Stimulated activated memory B cell treated with anti-CD40 and anti-IgM and Interleukin-4, amounts not matched to agents 10 μg/mL and 1 μg/mL and 100 μg/mL, for 72 hours (primary cell): ENCODE data around the gene STYXL1.

Source experiments
- ATAC-seq: fragments of 150-1000 bp; cut with Tn5 transposase; 2 replicates; pipeline ENCODE4 v1.10.0; 2021
- H3K27ac Mint-ChIP-seq: one replicate; pipeline ENCODE4 v1.8.0; 2022; ENCODE audit warnings: mild to moderate bottlenecking, mixed read lengths
- H3K27me3 Mint-ChIP-seq: one replicate; pipeline ENCODE4 v1.8.0; 2022; ENCODE audit warnings: mixed read lengths
- H3K36me3 Mint-ChIP-seq: one replicate; pipeline ENCODE4 v1.8.0; 2022; ENCODE audit warnings: mixed read lengths
- H3K4me1 Mint-ChIP-seq: one replicate; pipeline ENCODE4 v1.8.0; 2022; ENCODE audit warnings: mixed read lengths
- H3K4me3 Mint-ChIP-seq: one replicate; pipeline ENCODE4 v1.8.0; 2022; ENCODE audit warnings: mild to moderate bottlenecking, moderate library complexity, mixed read lengths
- H3K9me3 Mint-ChIP-seq: one replicate; pipeline ENCODE4 v1.8.0; 2022; ENCODE audit warnings: mixed read lengths

The STYXL1 gene

GRCh38 chr7:75984130-75985008 is 63.4 kb downstream of the STYXL1 start:
- no peaks in the 10 kb centered on the region for H3K27me3 Mint-ChIP-seq
- H3K4me1 Mint-ChIP-seq = peaks cover 2% of the 10 kb centered on the region
- H3K36me3 Mint-ChIP-seq = peaks cover 62% of the 10 kb centered on the region
- ATAC-seq = no peak
- H3K4me3 Mint-ChIP-seq = no peak overlapping the region
- H3K9me3 Mint-ChIP-seq = no peaks in the 10 kb centered on the region
- H3K27ac Mint-ChIP-seq = no peak overlapping the region

- Mint-ChIP-seq H3K9me3 (no peaks in the 10 kb centered on the region), H3K27me3 (no peaks in the 10 kb centered on the region), H3K4me3 (no peak overlapping the region), H3K36me3 (peaks cover 62% of the 10 kb centered on the region), H3K4me1 (no peaks in the 10 kb centered on the region), H3K27ac (no peak overlapping the region)
- ATAC-seq = no peak
These were observed 64.2 kb downstream of the STYXL1 start for GRCh38 chr7:75983471-75984129.

GRCh38 chr7:75982306-75983064 is 65.3 kb downstream of the STYXL1 start:
- no peak for ATAC-seq
- no peak overlapping the region for H3K4me3 Mint-ChIP-seq
- H3K36me3 Mint-ChIP-seq = peaks cover 55% of the 10 kb centered on the region
- H3K4me1 Mint-ChIP-seq = no peaks in the 10 kb centered on the region
- H3K27me3 Mint-ChIP-seq = no peaks in the 10 kb centered on the region
- no peaks in the 10 kb centered on the region for H3K9me3 Mint-ChIP-seq
- H3K27ac Mint-ChIP-seq = no peak overlapping the region

GRCh38 chr7:75981453-75982305 is 66.1 kb downstream of the STYXL1 start:
- no peaks in the 10 kb centered on the region for H3K27me3 Mint-ChIP-seq
- peaks cover 46% of the 10 kb centered on the region for H3K36me3 Mint-ChIP-seq
- H3K27ac Mint-ChIP-seq = no peak overlapping the region
- no peak overlapping the region for H3K4me3 Mint-ChIP-seq
- H3K9me3 Mint-ChIP-seq = no peaks in the 10 kb centered on the region
- no peaks in the 10 kb centered on the region for H3K4me1 Mint-ChIP-seq
- no peak for ATAC-seq

- peaks cover 44% of the 10 kb centered on the region for H3K36me3 Mint-ChIP-seq
- H3K9me3 Mint-ChIP-seq = no peaks in the 10 kb centered on the region
- ATAC-seq = no peak
- no peaks in the 10 kb centered on the region for H3K4me1 Mint-ChIP-seq
- no peaks in the 10 kb centered on the region for H3K27me3 Mint-ChIP-seq
- no peak overlapping the region for H3K27ac Mint-ChIP-seq
- H3K4me3 Mint-ChIP-seq = no peak overlapping the region
These were observed 66.7 kb downstream of the STYXL1 start for GRCh38 chr7:75981203-75981452.

GRCh38 chr7:75980430-75981202 is 67.2 kb downstream of the STYXL1 start:
- Mint-ChIP-seq H3K4me3 (no peak overlapping the region), H3K27ac (no peak overlapping the region), H3K9me3 (no peaks in the 10 kb centered on the region), H3K27me3 (no peaks in the 10 kb centered on the region), H3K4me1 (no peaks in the 10 kb centered on the region), H3K36me3 (peaks cover 41% of the 10 kb centered on the region)
- ATAC-seq = no peak

GRCh38 chr7:75979759-75980429 is 67.9 kb downstream of the STYXL1 start:
- Mint-ChIP-seq H3K36me3 (peaks cover 35% of the 10 kb centered on the region), H3K27me3 (no peaks in the 10 kb centered on the region), H3K27ac (no peak overlapping the region), H3K9me3 (no peaks in the 10 kb centered on the region), H3K4me1 (no peaks in the 10 kb centered on the region), H3K4me3 (no peak overlapping the region)
- ATAC-seq = no peak

- Mint-ChIP-seq H3K9me3 (no peaks in the 10 kb centered on the region), H3K27me3 (no peaks in the 10 kb centered on the region), H3K4me1 (no peaks in the 10 kb centered on the region), H3K36me3 (peaks cover 39% of the 10 kb centered on the region), H3K4me3 (no peak overlapping the region), H3K27ac (no peak overlapping the region)
- no peak for ATAC-seq
These were observed 70.1 kb downstream of the STYXL1 start for GRCh38 chr7:75977743-75978142.

GRCh38 chr7:75971961-75972763 is 75.6 kb downstream of the STYXL1 start:
- no peaks in the 10 kb centered on the region for H3K9me3 Mint-ChIP-seq
- H3K27ac Mint-ChIP-seq = no peak overlapping the region
- H3K4me3 Mint-ChIP-seq = no peak overlapping the region
- peaks cover 55% of the 10 kb centered on the region for H3K36me3 Mint-ChIP-seq
- H3K27me3 Mint-ChIP-seq = no peaks in the 10 kb centered on the region
- no peak for ATAC-seq
- peaks cover 8% of the 10 kb centered on the region for H3K4me1 Mint-ChIP-seq

- Mint-ChIP-seq H3K4me3 (no peak overlapping the region), H3K27ac (no peak overlapping the region), H3K27me3 (no peaks in the 10 kb centered on the region), H3K9me3 (no peaks in the 10 kb centered on the region), H3K4me1 (peaks cover 8% of the 10 kb centered on the region), H3K36me3 (peaks cover 61% of the 10 kb centered on the region)
- no peak for ATAC-seq
These were observed 76.4 kb downstream of the STYXL1 start for GRCh38 chr7:75971309-75971960.

GRCh38 chr7:75969704-75970498 is 77.9 kb downstream of the STYXL1 start:
- ATAC-seq = no peak
- Mint-ChIP-seq H3K27ac (no peak overlapping the region), H3K27me3 (no peaks in the 10 kb centered on the region), H3K9me3 (no peaks in the 10 kb centered on the region), H3K36me3 (peaks cover 73% of the 10 kb centered on the region), H3K4me1 (peaks cover 8% of the 10 kb centered on the region), H3K4me3 (no peak overlapping the region)

GRCh38 chr7:75969182-75969581 is 78.6 kb downstream of the STYXL1 start:
- Mint-ChIP-seq H3K4me1 (peaks cover 8% of the 10 kb centered on the region), H3K4me3 (no peak overlapping the region), H3K36me3 (peaks cover 72% of the 10 kb centered on the region), H3K27me3 (no peaks in the 10 kb centered on the region), H3K27ac (no peak overlapping the region), H3K9me3 (no peaks in the 10 kb centered on the region)
- no peak for ATAC-seq
